Measurements from ENCODE around the gene SMYD3.

SMYD3 gene

GRCh38 chr1:246106342-246106763 lies 400.7 kb downstream of the SMYD3 start:
- Mint-ChIP-seq H3K4me3 (no peak overlapping the region), H3K27ac (no peak overlapping the region), H3K27me3 (ENCODE audit: low read depth) (no peaks in the 10 kb centered on the region), H3K4me1 (ENCODE audit: low read depth) (no peaks in the 10 kb centered on the region), H3K36me3 (ENCODE audit: low read depth) (no peaks in the 10 kb centered on the region), H3K9me3 (no peaks in the 10 kb centered on the region)

- no peak overlapping the region for H3K4me3 Mint-ChIP-seq
- no peaks in the 10 kb centered on the region for H3K4me1 Mint-ChIP-seq (ENCODE audit: low read depth)
- H3K9me3 Mint-ChIP-seq, result no peaks in the 10 kb centered on the region
- H3K36me3 Mint-ChIP-seq (ENCODE audit: low read depth), result no peaks in the 10 kb centered on the region
- H3K27me3 Mint-ChIP-seq (ENCODE audit: low read depth), result no peaks in the 10 kb centered on the region
- no peak overlapping the region for H3K27ac Mint-ChIP-seq
Measured at GRCh38 chr1:246104927-246105326, 402.2 kb downstream of the SMYD3 start.

- H3K4me3 Mint-ChIP-seq, result no peak overlapping the region
- H3K27ac Mint-ChIP-seq, result no peak overlapping the region
- no peaks in the 10 kb centered on the region for H3K36me3 Mint-ChIP-seq (ENCODE audit: low read depth)
- no peaks in the 10 kb centered on the region for H3K4me1 Mint-ChIP-seq (ENCODE audit: low read depth)
- no peaks in the 10 kb centered on the region for H3K27me3 Mint-ChIP-seq (ENCODE audit: low read depth)
- no peaks in the 10 kb centered on the region for H3K9me3 Mint-ChIP-seq
Measured at GRCh38 chr1:246099570-246099969, 407.5 kb downstream of the SMYD3 start.

- Mint-ChIP-seq H3K4me3 (no peak overlapping the region), H3K36me3 (ENCODE audit: low read depth) (no peaks in the 10 kb centered on the region), H3K9me3 (peaks cover 12% of the 10 kb centered on the region), H3K27me3 (ENCODE audit: low read depth) (no peaks in the 10 kb centered on the region), H3K27ac (no peak overlapping the region), H3K4me1 (ENCODE audit: low read depth) (peaks cover 3% of the 10 kb centered on the region)
Measured at GRCh38 chr1:246096356-246096755, 410.7 kb downstream of the SMYD3 start.

GRCh38 chr1:246095443-246095842 lies 411.6 kb downstream of the SMYD3 start:
- Mint-ChIP-seq H3K4me3 (no peak overlapping the region), H3K9me3 (peaks cover 12% of the 10 kb centered on the region), H3K4me1 (ENCODE audit: low read depth) (peaks cover 3% of the 10 kb centered on the region), H3K27me3 (ENCODE audit: low read depth) (no peaks in the 10 kb centered on the region), H3K27ac (no peak overlapping the region), H3K36me3 (ENCODE audit: low read depth) (no peaks in the 10 kb centered on the region)

- Mint-ChIP-seq H3K4me1 (ENCODE audit: low read depth) (peaks cover 3% of the 10 kb centered on the region), H3K27ac (no peak overlapping the region), H3K36me3 (ENCODE audit: low read depth) (no peaks in the 10 kb centered on the region), H3K9me3 (peaks cover 12% of the 10 kb centered on the region), H3K27me3 (ENCODE audit: low read depth) (no peaks in the 10 kb centered on the region), H3K4me3 (no peak overlapping the region)
Measured at GRCh38 chr1:246093230-246093629, 413.8 kb downstream of the SMYD3 start.

- H3K9me3 Mint-ChIP-seq, result peaks cover 12% of the 10 kb centered on the region
- H3K27me3 Mint-ChIP-seq (ENCODE audit: low read depth), result no peaks in the 10 kb centered on the region
- peaks cover 3% of the 10 kb centered on the region for H3K4me1 Mint-ChIP-seq (ENCODE audit: low read depth)
- H3K27ac Mint-ChIP-seq, result no peak overlapping the region
- H3K36me3 Mint-ChIP-seq (ENCODE audit: low read depth), result no peaks in the 10 kb centered on the region
- H3K4me3 Mint-ChIP-seq, result no peak overlapping the region
Measured at GRCh38 chr1:246092136-246092535, 414.9 kb downstream of the SMYD3 start.

GRCh38 chr1:246091477-246091876 lies 415.6 kb downstream of the SMYD3 start:
- peaks cover 15% of the 10 kb centered on the region for H3K9me3 Mint-ChIP-seq
- H3K36me3 Mint-ChIP-seq (ENCODE audit: low read depth), result no peaks in the 10 kb centered on the region
- H3K4me1 Mint-ChIP-seq (ENCODE audit: low read depth), result peaks cover 3% of the 10 kb centered on the region
- H3K4me3 Mint-ChIP-seq, result no peak overlapping the region
- H3K27me3 Mint-ChIP-seq (ENCODE audit: low read depth), result no peaks in the 10 kb centered on the region
- H3K27ac Mint-ChIP-seq, result no peak overlapping the region

- Mint-ChIP-seq H3K27ac (no peak overlapping the region), H3K36me3 (ENCODE audit: low read depth) (no peaks in the 10 kb centered on the region), H3K27me3 (ENCODE audit: low read depth) (no peaks in the 10 kb centered on the region), H3K9me3 (peaks cover 8% of the 10 kb centered on the region), H3K4me3 (no peak overlapping the region), H3K4me1 (ENCODE audit: low read depth) (no peaks in the 10 kb centered on the region)
Measured at GRCh38 chr1:246086191-246086590, 420.9 kb downstream of the SMYD3 start.

- Mint-ChIP-seq H3K36me3 (ENCODE audit: low read depth) (no peaks in the 10 kb centered on the region), H3K27me3 (ENCODE audit: low read depth) (no peaks in the 10 kb centered on the region)
Measured at GRCh38 chr1:246083416-246083815, 423.7 kb downstream of the SMYD3 start.

GRCh38 chr1:246081856-246082668 lies 425.0 kb downstream of the SMYD3 start:
- Mint-ChIP-seq H3K27ac (no peak overlapping the region), H3K4me3 (no peak overlapping the region), H3K9me3 (peaks cover 8% of the 10 kb centered on the region)

More at GRCh38 chr1:246083416-246083815, 423.7 kb downstream of the SMYD3 start:
- Mint-ChIP-seq H3K27ac (no peak overlapping the region), H3K9me3 (peaks cover 8% of the 10 kb centered on the region), H3K4me3 (no peak overlapping the region), H3K4me1 (ENCODE audit: low read depth) (peaks cover 2% of the 10 kb centered on the region)

GRCh38 chr1:246081138-246081702 lies 425.9 kb downstream of the SMYD3 start:
- Mint-ChIP-seq H3K36me3 (ENCODE audit: low read depth) (no peaks in the 10 kb centered on the region), H3K9me3 (peaks cover 4% of the 10 kb centered on the region), H3K4me1 (ENCODE audit: low read depth) (peaks cover 2% of the 10 kb centered on the region), H3K4me3 (no peak overlapping the region), H3K27me3 (ENCODE audit: low read depth) (no peaks in the 10 kb centered on the region), H3K27ac (no peak overlapping the region)

More at GRCh38 chr1:246081856-246082668, 425.0 kb downstream of the SMYD3 start:
- no peaks in the 10 kb centered on the region for H3K27me3 Mint-ChIP-seq (ENCODE audit: low read depth)
- peaks cover 2% of the 10 kb centered on the region for H3K4me1 Mint-ChIP-seq (ENCODE audit: low read depth)
- no peaks in the 10 kb centered on the region for H3K36me3 Mint-ChIP-seq (ENCODE audit: low read depth)

GRCh38 chr1:246080031-246080430 lies 427.0 kb downstream of the SMYD3 start:
- Mint-ChIP-seq H3K27me3 (ENCODE audit: low read depth) (no peaks in the 10 kb centered on the region), H3K4me3 (no peak overlapping the region), H3K4me1 (ENCODE audit: low read depth) (peaks cover 2% of the 10 kb centered on the region), H3K27ac (no peak overlapping the region), H3K9me3 (peaks cover 4% of the 10 kb centered on the region), H3K36me3 (ENCODE audit: low read depth) (no peaks in the 10 kb centered on the region)

- H3K9me3 Mint-ChIP-seq, result peaks cover 4% of the 10 kb centered on the region
- H3K4me1 Mint-ChIP-seq (ENCODE audit: low read depth), result peaks cover 2% of the 10 kb centered on the region
- H3K4me3 Mint-ChIP-seq, result no peak overlapping the region
- no peaks in the 10 kb centered on the region for H3K27me3 Mint-ChIP-seq (ENCODE audit: low read depth)
- H3K36me3 Mint-ChIP-seq (ENCODE audit: low read depth), result no peaks in the 10 kb centered on the region
- no peak overlapping the region for H3K27ac Mint-ChIP-seq
Measured at GRCh38 chr1:246078888-246079252, 428.2 kb downstream of the SMYD3 start.

- Mint-ChIP-seq H3K27me3 (ENCODE audit: low read depth) (no peaks in the 10 kb centered on the region), H3K36me3 (ENCODE audit: low read depth) (no peaks in the 10 kb centered on the region), H3K27ac (no peak overlapping the region), H3K9me3 (peaks cover 2% of the 10 kb centered on the region), H3K4me3 (no peak overlapping the region), H3K4me1 (ENCODE audit: low read depth) (peaks cover 2% of the 10 kb centered on the region)
Measured at GRCh38 chr1:246078126-246078887, 428.8 kb downstream of the SMYD3 start.
